ENCODE data around the gene SPPL2A. TPM values are rescaled to one million over a fixed set of nuclear protein-coding genes. Genes with fewer than 3 reads are reported as not detected.

The SPPL2A gene
- total and polyA plus RNA-seq, 9 of the 15 experiments (the other 6 are each of a cell fraction or from before 2014, with no cell fraction given) = 9.8 to 66.1 (median 38.0) TPM

DNA sequence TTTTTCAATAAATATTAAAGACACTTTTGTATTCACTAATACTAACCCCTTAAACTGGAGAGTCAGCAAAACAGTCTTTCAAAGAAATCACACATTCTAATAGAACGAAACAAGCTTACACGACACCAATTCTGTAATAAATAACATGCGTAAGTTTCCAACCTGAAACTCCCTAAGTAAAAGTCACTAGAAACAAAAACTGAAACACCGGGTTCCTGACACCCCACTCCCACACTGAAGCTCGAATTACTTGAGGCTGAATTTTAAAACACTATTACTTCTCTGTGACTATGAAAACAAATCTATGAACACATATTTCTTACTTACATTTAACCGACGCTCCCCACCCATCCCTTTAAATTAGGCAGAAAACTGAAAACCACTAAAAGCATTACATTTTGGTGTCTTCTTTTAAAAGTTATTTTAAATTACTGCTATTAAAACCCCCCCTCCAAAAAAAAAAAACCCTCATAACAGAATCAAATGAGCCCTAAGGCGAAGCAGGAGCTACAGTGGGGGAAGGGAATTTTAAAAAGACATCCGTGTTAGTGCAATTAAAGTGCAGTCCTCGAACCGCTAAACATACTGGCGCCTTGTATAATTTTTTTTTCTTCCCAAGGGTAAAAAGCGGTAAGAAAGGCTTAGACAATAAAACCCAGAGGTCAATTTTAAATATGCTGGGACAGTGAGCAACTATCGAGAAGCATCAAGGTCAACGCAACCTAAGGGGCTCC is 878 bp downstream of the SPPL2A start (continued):
- TF ChIP-seq OTX1 (CRISPR knock-in tag; IDR thresholded peaks at IDR 0.05) (0 out of 2 replicates have a peak, but pooled peaks have one; percentile 60), TAL1 (IDR thresholded peaks at IDR 0.05) (no peak), ZNF408 (CRISPR knock-in tag; IDR thresholded peaks at IDR 0.05; ENCODE audit: low read depth) (no peak), SMARCC2 (IDR thresholded peaks at IDR 0.05; ENCODE audit: low read depth) (peak; percentile 60), FOXK2 (conservative IDR thresholded peaks at IDR 0.05 in 1 of 2, IDR thresholded peaks at IDR 0.05 in 1 of 2; ENCODE audit: low read depth in 2 of 2) (0 out of 4 replicates have a peak, but pooled peaks of 1 of the 2 experiments have one; percentile 8), NR1H2 (CRISPR knock-in tag; IDR thresholded peaks at IDR 0.05) (no peak), ZNF224 (CRISPR knock-in tag; IDR thresholded peaks at IDR 0.05) (no peak), PML (IDR thresholded peaks at IDR 0.05; ENCODE audit: low read length) (peak; percentile 15; the same call in 1 of the 2 replicates), ZNF766 (CRISPR knock-in tag; conservative IDR thresholded peaks at IDR 0.05) (0 out of 2 replicates have a peak, but pooled peaks have one; percentile 19), ZNF79 (CRISPR knock-in tag; IDR thresholded peaks at IDR 0.05; ENCODE audit: low read depth) (no peak), ADNP (tag; IDR thresholded peaks at IDR 0.05) (0 out of 2 replicates have a peak, but pooled peaks have one; percentile 43), RAD21 (CRISPR knock-in tag; conservative IDR thresholded peaks at IDR 0.05 in 1 of 2, IDR thresholded peaks at IDR 0.05 in 1 of 2) (0 out of 4 replicates have a peak, but pooled peaks of 1 of the 2 experiments have one; percentile 14)
- TF ChIP-seq, protein P1, sequence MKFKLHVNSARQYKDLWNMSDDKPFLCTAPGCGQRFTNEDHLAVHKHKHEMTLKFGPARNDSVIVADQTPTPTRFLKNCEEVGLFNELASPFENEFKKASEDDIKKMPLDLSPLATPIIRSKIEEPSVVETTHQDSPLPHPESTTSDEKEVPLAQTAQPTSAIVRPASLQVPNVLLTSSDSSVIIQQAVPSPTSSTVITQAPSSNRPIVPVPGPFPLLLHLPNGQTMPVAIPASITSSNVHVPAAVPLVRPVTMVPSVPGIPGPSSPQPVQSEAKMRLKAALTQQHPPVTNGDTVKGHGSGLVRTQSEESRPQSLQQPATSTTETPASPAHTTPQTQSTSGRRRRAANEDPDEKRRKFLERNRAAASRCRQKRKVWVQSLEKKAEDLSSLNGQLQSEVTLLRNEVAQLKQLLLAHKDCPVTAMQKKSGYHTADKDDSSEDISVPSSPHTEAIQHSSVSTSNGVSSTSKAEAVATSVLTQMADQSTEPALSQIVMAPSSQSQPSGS (CRISPR knock-in tag; IDR thresholded peaks at IDR 0.05) = no peak
- TF ChIP-seq, protein P2, sequence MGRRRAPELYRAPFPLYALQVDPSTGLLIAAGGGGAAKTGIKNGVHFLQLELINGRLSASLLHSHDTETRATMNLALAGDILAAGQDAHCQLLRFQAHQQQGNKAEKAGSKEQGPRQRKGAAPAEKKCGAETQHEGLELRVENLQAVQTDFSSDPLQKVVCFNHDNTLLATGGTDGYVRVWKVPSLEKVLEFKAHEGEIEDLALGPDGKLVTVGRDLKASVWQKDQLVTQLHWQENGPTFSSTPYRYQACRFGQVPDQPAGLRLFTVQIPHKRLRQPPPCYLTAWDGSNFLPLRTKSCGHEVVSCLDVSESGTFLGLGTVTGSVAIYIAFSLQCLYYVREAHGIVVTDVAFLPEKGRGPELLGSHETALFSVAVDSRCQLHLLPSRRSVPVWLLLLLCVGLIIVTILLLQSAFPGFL (CRISPR knock-in tag; IDR thresholded peaks at IDR 0.05) = no peak
- TF ChIP-seq, protein P3, sequence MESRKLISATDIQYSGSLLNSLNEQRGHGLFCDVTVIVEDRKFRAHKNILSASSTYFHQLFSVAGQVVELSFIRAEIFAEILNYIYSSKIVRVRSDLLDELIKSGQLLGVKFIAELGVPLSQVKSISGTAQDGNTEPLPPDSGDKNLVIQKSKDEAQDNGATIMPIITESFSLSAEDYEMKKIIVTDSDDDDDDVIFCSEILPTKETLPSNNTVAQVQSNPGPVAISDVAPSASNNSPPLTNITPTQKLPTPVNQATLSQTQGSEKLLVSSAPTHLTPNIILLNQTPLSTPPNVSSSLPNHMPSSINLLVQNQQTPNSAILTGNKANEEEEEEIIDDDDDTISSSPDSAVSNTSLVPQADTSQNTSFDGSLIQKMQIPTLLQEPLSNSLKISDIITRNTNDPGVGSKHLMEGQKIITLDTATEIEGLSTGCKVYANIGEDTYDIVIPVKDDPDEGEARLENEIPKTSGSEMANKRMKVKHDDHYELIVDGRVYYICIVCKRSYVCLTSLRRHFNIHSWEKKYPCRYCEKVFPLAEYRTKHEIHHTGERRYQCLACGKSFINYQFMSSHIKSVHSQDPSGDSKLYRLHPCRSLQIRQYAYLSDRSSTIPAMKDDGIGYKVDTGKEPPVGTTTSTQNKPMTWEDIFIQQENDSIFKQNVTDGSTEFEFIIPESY (CRISPR knock-in tag; IDR thresholded peaks at IDR 0.05) = no peak
- TF ChIP-seq, protein P4, sequence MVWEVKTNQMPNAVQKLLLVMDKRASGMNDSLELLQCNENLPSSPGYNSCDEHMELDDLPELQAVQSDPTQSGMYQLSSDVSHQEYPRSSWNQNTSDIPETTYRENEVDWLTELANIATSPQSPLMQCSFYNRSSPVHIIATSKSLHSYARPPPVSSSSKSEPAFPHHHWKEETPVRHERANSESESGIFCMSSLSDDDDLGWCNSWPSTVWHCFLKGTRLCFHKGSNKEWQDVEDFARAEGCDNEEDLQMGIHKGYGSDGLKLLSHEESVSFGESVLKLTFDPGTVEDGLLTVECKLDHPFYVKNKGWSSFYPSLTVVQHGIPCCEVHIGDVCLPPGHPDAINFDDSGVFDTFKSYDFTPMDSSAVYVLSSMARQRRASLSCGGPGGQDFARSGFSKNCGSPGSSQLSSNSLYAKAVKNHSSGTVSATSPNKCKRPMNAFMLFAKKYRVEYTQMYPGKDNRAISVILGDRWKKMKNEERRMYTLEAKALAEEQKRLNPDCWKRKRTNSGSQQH (CRISPR knock-in tag; IDR thresholded peaks at IDR 0.05) = 0 out of 2 replicates have a peak, but pooled peaks have one; percentile 7
- TF ChIP-seq, protein P5, sequence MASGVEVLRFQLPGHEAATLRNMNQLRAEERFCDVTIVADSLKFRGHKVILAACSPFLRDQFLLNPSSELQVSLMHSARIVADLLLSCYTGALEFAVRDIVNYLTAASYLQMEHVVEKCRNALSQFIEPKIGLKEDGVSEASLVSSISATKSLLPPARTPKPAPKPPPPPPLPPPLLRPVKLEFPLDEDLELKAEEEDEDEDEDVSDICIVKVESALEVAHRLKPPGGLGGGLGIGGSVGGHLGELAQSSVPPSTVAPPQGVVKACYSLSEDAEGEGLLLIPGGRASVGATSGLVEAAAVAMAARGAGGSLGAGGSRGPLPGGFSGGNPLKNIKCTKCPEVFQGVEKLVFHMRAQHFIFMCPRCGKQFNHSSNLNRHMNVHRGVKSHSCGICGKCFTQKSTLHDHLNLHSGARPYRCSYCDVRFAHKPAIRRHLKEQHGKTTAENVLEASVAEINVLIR (CRISPR knock-in tag; IDR thresholded peaks at IDR 0.05) = no peak
- TF ChIP-seq, protein P6, sequence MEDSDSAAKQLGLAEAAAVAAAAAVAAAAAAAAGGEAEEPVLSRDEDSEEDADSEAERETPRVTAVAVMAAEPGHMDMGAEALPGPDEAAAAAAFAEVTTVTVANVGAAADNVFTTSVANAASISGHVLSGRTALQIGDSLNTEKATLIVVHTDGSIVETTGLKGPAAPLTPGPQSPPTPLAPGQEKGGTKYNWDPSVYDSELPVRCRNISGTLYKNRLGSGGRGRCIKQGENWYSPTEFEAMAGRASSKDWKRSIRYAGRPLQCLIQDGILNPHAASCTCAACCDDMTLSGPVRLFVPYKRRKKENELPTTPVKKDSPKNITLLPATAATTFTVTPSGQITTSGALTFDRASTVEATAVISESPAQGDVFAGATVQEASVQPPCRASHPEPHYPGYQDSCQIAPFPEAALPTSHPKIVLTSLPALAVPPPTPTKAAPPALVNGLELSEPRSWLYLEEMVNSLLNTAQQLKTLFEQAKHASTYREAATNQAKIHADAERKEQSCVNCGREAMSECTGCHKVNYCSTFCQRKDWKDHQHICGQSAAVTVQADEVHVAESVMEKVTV (CRISPR knock-in tag; IDR thresholded peaks at IDR 0.05) = 0 out of 2 replicates have a peak, but pooled peaks have one; percentile 14
